Right lobe of liver (tissue), 6 donors: ENCODE measurements around the gene TRHDE. TPM values are rescaled to one million over a fixed set of nuclear protein-coding genes. Genes with fewer than 3 reads are reported as not detected.

Experiments used
- ATAC-seq, 4 donors: fragments of 200-7000 bp; cut with Tn5 transposase; one replicate each; pipeline ENCODE4 v1.9.1; 2020; ENCODE audit warnings: mild to moderate bottlenecking in 4 of 4, moderate library complexity in 4 of 4
- DNase-seq, 3 donors: peaks; one replicate each; pipeline ENCODE4 v3.0.0-alpha.2; 2020
- H3K27ac ChIP-seq, 3 donors: fragments of 200-600 bp; one replicate each; pipeline ENCODE4 v1.8.0; 2022
- H3K27me3 ChIP-seq, 2 donors: fragments of 200-600 bp; one replicate each; pipeline ENCODE4 v1.8.0; 2022
- H3K36me3 ChIP-seq, 4 donors: fragments of 200-600 bp; sonication (generic) in 1 of 4; one replicate each; pipeline versions ENCODE4 v1.5.1 to v1.8.0; 2017 to 2022; ENCODE audit warnings: control low read depth in 1 of 4
- H3K4me1 ChIP-seq, 4 donors: fragments of 200-600 bp; sonication (generic) in 1 of 4; one replicate each; pipeline versions ENCODE4 v1.5.1 to v1.8.0; 2017 to 2022; ENCODE audit warnings: control low read depth in 1 of 4
- H3K4me3 ChIP-seq, 3 donors: fragments of 200-600 bp; one replicate each; pipeline ENCODE4 v1.8.0; 2022
- H3K9me3 ChIP-seq, 4 donors: fragments of 200-600 bp; sonication (generic) in 1 of 4; one replicate each; pipeline versions ENCODE4 v1.5.1 to v1.8.0; 2017 to 2022; ENCODE audit warnings: control low read depth in 1 of 4
- POLR2A ChIP-seq: fragments of 450-650 bp; IDR thresholded peaks from one replicate; pipeline ENCODE4 v1.6.1; 2017; ENCODE audit warnings: antibody characterized with exemption, mild to moderate bottlenecking
- whole genome bisulfite sequencing: methylation state at CpG from one replicate; pipeline ENCODE4 v1.1.6; 2018; ENCODE audit warnings: low coverage, low lambda C conversion rate; ENCODE audit not compliant: insufficient coverage; ENCODE audit errors: missing lambda C conversion rate; 5-methylcytosine and 5-hydroxymethylcytosine counted together
- intact Hi-C, 2 donors: fragments of 100-400 bp; cut with DNase I; formaldehyde crosslinking; loops; one replicate each; pipeline versions ENCODE4 v1.11.2 to v1.14.1; 2022
- total RNA-seq, 6 experiments: library from RNA; depleted of rRNA in 2 of 6; stranded (reverse); fragments of >200 nt in 2 of 6; fragmentation: NEBNext Ultra II Directional in 3 of 6; extraction: Animal tissue kit (Norgen Biotek cat#: 25700) in 3 of 6; gene quantifications; one replicate each; pipeline versions ENCODE4 v1.1.0 to v1.2.4, GENCODE V29; 2016 to 2023
- TF ChIP-seq, protein P1 (sequence below), 4 donors: fragments of 200-600 bp in 3 of 4; fragments of 450-650 bp in 1 of 4; IDR thresholded peaks; one replicate each; pipeline versions ENCODE4 v1.5.1 to v1.8.0; 2016 to 2022; ENCODE audit warnings: antibody characterized with exemption in 4 of 4, mild to moderate bottlenecking in 2 of 4
- donor health status: DM: no; HTN: yes; CAD: no.
- donor health status: DM: no; HTN: no; CAD: no.
- donor health status: DM: no; HTN: no; CAD: no.
- donor health status: DM: no; HTN: yes; CAD: no.
- donor health status: DM: no; HTN: yes; CAD: no.

TRHDE gene
- total RNA-seq, 6 experiments from 2014 or later = 0.10 to 4.3 (median 0.90) TPM

DNA sequence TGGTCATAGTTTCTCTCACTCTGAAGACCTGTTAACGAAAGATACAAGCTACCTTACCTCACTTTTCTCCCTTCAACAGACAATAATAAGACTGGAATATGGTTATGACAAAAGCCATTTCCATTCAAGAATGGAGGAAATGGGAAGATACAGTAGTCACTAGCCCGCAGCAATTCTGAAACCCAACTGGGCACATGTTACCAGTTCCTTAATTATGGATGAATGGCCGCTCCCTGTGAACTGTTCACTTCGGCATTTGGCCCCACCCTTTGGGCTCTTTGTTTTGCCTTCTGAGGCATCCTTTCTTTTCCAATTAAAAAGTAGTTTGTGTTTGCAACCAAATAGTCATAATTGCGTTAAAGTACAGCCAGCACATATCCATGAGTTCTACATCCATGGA, 19.0 kb downstream of the TRHDE start:
- ATAC-seq = no peak
- TF ChIP-seq, protein P1, sequence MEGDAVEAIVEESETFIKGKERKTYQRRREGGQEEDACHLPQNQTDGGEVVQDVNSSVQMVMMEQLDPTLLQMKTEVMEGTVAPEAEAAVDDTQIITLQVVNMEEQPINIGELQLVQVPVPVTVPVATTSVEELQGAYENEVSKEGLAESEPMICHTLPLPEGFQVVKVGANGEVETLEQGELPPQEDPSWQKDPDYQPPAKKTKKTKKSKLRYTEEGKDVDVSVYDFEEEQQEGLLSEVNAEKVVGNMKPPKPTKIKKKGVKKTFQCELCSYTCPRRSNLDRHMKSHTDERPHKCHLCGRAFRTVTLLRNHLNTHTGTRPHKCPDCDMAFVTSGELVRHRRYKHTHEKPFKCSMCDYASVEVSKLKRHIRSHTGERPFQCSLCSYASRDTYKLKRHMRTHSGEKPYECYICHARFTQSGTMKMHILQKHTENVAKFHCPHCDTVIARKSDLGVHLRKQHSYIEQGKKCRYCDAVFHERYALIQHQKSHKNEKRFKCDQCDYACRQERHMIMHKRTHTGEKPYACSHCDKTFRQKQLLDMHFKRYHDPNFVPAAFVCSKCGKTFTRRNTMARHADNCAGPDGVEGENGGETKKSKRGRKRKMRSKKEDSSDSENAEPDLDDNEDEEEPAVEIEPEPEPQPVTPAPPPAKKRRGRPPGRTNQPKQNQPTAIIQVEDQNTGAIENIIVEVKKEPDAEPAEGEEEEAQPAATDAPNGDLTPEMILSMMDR (IDR thresholded peaks at IDR 0.05) = no peak
- TF ChIP-seq POLR2A = no peak
- no peaks in the 10 kb centered on the region for H3K4me1 ChIP-seq
- H3K36me3 ChIP-seq = no peaks in the 10 kb centered on the region
- H3K4me3 ChIP-seq = no peak overlapping the region
- WGBS = 74% methylated on average over 5 of the region's 5 CpGs
- H3K27ac ChIP-seq = no peak overlapping the region
- intact Hi-C loops = no loop called here
- H3K9me3 ChIP-seq = no peaks in the 10 kb centered on the region
- H3K27me3 ChIP-seq = no peaks in the 10 kb centered on the region
- no peak for DNase-seq

DNA sequence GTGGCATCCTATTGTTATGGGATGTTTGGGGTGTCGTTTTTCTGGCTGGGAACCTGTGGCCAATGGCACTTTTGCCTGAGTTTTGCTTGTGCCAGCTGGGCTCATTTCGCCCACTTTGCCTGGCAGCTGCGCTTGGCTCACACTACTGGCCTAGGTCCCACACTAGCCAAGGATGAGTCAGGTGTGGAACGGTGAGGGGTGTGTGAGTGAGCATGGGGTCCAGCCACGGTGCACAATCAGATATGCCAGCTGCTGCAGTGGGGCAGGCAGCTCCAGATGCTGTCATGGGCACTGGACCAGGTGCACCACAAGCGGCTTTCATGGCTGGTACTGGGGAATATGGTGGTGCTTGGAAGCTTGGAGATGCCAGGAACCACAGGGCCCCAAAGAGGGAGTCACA, 21.5 kb downstream of the TRHDE start:
- no peaks in the 10 kb centered on the region for H3K27me3 ChIP-seq
- no peaks in the 10 kb centered on the region for H3K4me1 ChIP-seq
- ATAC-seq = no peak
- no peak overlapping the region for H3K27ac ChIP-seq
- peak in 1 of 3 donors; percentile 32 for DNase-seq
- H3K9me3 ChIP-seq = no peaks in the 10 kb centered on the region
- H3K36me3 ChIP-seq = no peaks in the 10 kb centered on the region
- intact Hi-C loops = no loop called here
- WGBS = 75% methylated on average over 3 of the region's 6 CpGs
- no peak for TF ChIP-seq POLR2A
- TF ChIP-seq, protein P1 (IDR thresholded peaks at IDR 0.05) = no peak
- no peak overlapping the region for H3K4me3 ChIP-seq

DNA sequence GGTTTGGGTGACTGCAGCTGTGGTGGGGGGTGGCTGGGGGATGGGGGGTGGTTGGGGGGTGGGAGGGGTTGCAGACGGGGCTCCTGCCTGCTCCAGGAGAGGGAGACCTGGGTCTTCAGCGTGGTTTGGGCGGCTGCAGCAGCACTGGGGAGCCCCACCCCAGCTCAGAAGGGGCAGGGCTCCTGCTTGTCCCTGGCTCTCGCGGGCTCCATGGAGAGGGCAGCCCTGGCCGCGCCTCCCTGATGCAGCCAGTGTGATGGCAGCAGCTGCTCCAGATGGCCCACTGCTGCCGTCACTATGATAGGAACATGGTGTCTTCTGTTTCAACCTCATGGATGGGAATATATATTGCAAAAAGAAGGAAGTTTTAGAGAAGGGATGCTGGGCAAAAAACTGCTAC, 22.9 kb downstream of the TRHDE start:
- Histone ChIP-seq H3K27me3 (no peaks in the 10 kb centered on the region), H3K27ac (no peak overlapping the region), H3K4me1 (no peaks in the 10 kb centered on the region), H3K36me3 (no peaks in the 10 kb centered on the region), H3K9me3 (no peaks in the 10 kb centered on the region), H3K4me3 (no peak overlapping the region)
- WGBS = 80% methylated on average over 1 of the region's 8 CpGs
- DNase-seq = no peak
- intact Hi-C loops = no loop called here
- TF ChIP-seq POLR2A = no peak
- TF ChIP-seq, protein P1 (IDR thresholded peaks at IDR 0.05) = no peak
- ATAC-seq = no peak

DNA sequence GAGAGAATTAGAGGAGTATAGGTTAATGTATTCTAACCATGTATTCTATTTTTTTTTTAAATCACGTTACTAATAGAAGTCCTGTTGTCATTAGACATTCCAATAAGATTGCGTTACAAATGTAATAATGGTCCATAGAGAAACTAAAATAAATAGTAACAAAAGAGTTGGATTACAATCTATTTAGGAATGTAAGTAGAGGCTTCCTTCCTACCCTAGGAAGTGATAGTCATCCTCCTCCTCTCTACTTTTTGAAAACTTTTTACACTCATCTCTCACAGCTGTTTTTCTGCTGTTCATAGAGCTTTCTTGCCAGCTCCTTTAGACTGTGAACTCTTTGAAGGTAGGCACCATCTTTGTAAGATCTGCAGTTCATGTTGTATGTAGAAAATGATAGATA, 23.6 kb downstream of the TRHDE start:
- DNase-seq = no peak

More for the DNA sequence above, 23.6 kb downstream of the TRHDE start:
- no peaks in the 10 kb centered on the region for H3K27me3 ChIP-seq
- H3K4me1 ChIP-seq = no peaks in the 10 kb centered on the region
- H3K9me3 ChIP-seq = no peaks in the 10 kb centered on the region
- intact Hi-C loops = no loop called here
- H3K27ac ChIP-seq = no peak overlapping the region
- no peaks in the 10 kb centered on the region for H3K36me3 ChIP-seq
- ATAC-seq = no peak
- H3K4me3 ChIP-seq = no peak overlapping the region
- WGBS = 69% methylated on average over 2 of the region's 2 CpGs
- TF ChIP-seq POLR2A = no peak
- TF ChIP-seq, protein P1 (IDR thresholded peaks at IDR 0.05) = no peak
